Astrocyte of the cerebellum (primary cell): Measurements from ENCODE around the gene RGS19.

Source experiments
- DNase-seq: peaks from one replicate; pipeline ENCODE4 v3.0.0-alpha.2; 2011; ENCODE audit warnings: low read depth
- H3K4me3 ChIP-seq: 2 replicates; pipeline ENCODE4 v1.5.1; 2011; ENCODE audit warnings: mild to moderate bottlenecking, low read depth, low read length, moderate library complexity
- CTCF ChIP-seq: IDR thresholded peaks from 2 replicates; pipeline ENCODE4 v1.5.1; 2012; ENCODE audit warnings: low read length, low read depth, moderate library complexity, mild to moderate bottlenecking; ENCODE audit errors: missing control alignments
- in situ Hi-C: cut with HindIII; loops from 2 replicates; pipeline ENCODE4 v1.10.0; 2017; ENCODE audit warnings: low sequenced_read_pairs

RGS19 gene

GRCh38 chr20:64111841-64112641 lies 32.7 kb upstream of the RGS19 start:
- no peak for DNase-seq
- in situ Hi-C loops = no loop called here
- TF ChIP-seq CTCF = no peak
- no peak overlapping the region for H3K4me3 ChIP-seq

GRCh38 chr20:64110411-64111068 lies 31.2 kb upstream of the RGS19 start:
- in situ Hi-C loops = no loop called here
- TF ChIP-seq CTCF = no peak
- no peak for DNase-seq
- H3K4me3 ChIP-seq = no peak overlapping the region

GRCh38 chr20:64109831-64110391 lies 30.6 kb upstream of the RGS19 start:
- no peak for TF ChIP-seq CTCF
- in situ Hi-C loops = no loop called here
- DNase-seq = no peak
- no peak overlapping the region for H3K4me3 ChIP-seq

GRCh38 chr20:64108731-64109681 lies 29.7 kb upstream of the RGS19 start:
- no peak for DNase-seq
- TF ChIP-seq CTCF = no peak
- H3K4me3 ChIP-seq = no peak overlapping the region
- in situ Hi-C loops = no loop called here

- DNase-seq = no peak
- H3K4me3 ChIP-seq = no peak overlapping the region
- in situ Hi-C loops = no loop called here
- TF ChIP-seq CTCF = no peak
These were observed 28.6 kb upstream of the RGS19 start for GRCh38 chr20:64107736-64108457.
